ENCODE measurements around the gene ENTPD5. TPM values are rescaled to one million over a fixed set of nuclear protein-coding genes. Genes with fewer than 3 reads are reported as not detected.
"Not testable (repeated sequence)": the region's sequence is repeated elsewhere in the genome, so short reads cannot be mapped to it uniquely, and the experiment has no call there.

Gene ENTPD5
- total RNA-seq, 3 donors from 2014 or later: 5.2 to 6.3 (median 5.9) TPM

DNA sequence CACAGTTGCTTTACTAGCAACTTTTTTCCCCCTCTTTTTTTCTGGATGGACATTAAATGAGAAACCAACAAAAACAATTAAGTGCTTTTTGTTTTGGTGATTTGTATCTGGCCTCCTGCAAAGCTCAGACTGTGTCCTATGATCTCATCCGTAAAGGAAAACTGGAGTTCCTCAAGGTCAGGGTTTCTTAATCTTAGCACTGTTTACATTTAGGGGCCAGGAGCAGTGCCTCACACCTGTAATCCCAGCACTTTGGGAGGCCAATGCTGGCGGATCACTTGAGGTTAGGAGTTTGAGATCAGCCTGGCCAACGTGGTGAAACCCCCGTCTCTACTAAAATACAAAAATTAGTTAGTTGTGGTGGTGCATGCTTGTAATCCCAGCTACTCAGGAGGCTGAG lies 28.0 kb downstream of the ENTPD5 start:
- Mint-ChIP-seq H3K4me3 (no peak overlapping the region), H3K36me3 (ENCODE audit: insufficient read depth) (peaks cover 11% of the 10 kb centered on the region), H3K4me1 (ENCODE audit: low read depth) (no peaks in the 10 kb centered on the region), H3K9me3 (no peaks in the 10 kb centered on the region), H3K27me3 (ENCODE audit: low read depth) (no peaks in the 10 kb centered on the region)
- DNase-seq (no peak), ATAC-seq (no peak)

DNA sequence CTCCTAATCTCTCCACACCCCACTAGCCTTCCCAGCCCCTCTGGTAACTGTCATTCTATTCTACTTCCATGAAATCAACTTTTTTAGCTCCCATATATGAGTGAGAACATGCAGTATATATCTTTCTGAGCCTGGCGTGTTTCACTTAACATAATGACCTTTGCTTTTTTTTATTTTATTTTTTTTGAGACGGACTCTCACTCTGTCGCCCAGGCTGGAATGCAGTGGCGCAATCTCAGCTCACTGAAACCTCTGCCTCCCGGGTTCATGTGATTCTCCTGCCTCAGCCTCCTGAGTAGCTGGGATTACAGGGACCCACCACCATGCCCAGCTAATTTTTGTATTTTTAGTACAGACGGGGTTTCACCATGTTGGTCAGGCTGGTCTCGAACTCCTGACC lies 30.4 kb downstream of the ENTPD5 start:
- H3K4me1 Mint-ChIP-seq (ENCODE audit: low read depth); ATAC-seq; DNase-seq; H3K27me3 Mint-ChIP-seq (ENCODE audit: low read depth); H3K9me3 Mint-ChIP-seq; H3K4me3 Mint-ChIP-seq: not testable (repeated sequence)
- H3K36me3 Mint-ChIP-seq (ENCODE audit: insufficient read depth): peaks cover 15% of the 10 kb centered on the region

DNA sequence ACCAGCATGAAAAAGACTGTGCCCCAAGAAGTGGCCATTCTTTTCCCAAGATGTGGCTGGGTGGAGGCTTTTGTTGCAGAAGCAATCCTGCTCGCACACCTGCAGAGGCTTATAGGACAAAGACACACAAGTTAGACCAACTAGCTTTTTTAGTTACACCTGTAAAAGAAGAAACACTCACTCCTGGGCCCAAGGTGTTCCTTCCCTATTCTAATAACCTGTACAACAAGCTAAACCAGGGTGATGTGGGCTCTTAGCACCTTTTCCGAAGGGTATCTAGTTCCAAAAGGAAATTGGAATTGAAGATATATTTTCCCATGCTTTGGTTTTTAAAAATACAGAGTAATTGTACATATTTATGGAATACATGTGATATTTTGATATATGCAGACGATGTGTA lies 31.0 kb downstream of the ENTPD5 start:
- H3K4me1 Mint-ChIP-seq (ENCODE audit: low read depth): no peaks in the 10 kb centered on the region
- no peak for DNase-seq
- H3K4me3 Mint-ChIP-seq: no peak overlapping the region
- H3K36me3 Mint-ChIP-seq (ENCODE audit: insufficient read depth): peaks cover 15% of the 10 kb centered on the region
- no peak for ATAC-seq
- no peaks in the 10 kb centered on the region for H3K27me3 Mint-ChIP-seq (ENCODE audit: low read depth)
- no peaks in the 10 kb centered on the region for H3K9me3 Mint-ChIP-seq

DNA sequence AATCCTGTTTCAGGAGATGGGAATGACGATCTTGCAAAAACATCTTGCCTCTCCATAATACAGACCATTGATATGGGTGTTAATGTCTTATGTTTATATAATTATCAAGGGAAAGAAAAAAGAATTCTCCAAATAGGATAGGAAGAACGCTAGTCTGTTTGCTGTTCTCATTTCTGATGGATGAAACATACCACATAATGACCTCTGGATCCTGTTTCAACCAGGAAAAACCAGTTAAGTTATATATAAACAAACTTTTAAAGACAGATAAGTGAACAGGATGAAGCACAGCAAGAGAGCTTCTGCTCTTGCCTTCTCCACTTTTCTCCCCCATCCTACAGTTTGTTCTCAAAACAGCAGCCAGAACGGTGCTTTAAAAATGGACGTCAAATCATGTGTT lies 41.2 kb downstream of the ENTPD5 start:
- no peaks in the 10 kb centered on the region for H3K4me1 Mint-ChIP-seq (ENCODE audit: low read depth)
- H3K9me3 Mint-ChIP-seq: no peaks in the 10 kb centered on the region
- no peak overlapping the region for H3K4me3 Mint-ChIP-seq
- no peaks in the 10 kb centered on the region for H3K27me3 Mint-ChIP-seq (ENCODE audit: low read depth)
- ATAC-seq: no peak
- no peak for DNase-seq
- peaks cover 12% of the 10 kb centered on the region for H3K36me3 Mint-ChIP-seq (ENCODE audit: insufficient read depth)

DNA sequence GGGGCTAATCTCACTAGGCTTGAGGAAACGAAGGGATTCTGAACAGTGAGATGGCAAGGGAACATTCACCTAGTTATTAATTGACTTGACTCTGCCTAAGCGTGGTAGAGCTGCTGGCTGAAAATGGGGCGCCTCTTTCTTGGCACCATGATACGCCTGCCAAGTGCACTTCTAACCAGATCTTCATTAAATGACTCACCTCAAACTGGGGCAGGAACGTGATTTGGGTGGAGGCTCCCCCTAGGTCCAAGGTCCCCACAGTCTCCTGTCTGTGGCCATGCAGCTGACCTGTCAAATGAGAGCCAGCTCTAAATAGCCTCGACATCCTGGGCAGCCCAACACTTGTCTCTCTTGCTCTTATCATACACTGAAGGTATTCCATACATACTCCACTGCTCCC lies 43.0 kb downstream of the ENTPD5 start:
- no peaks in the 10 kb centered on the region for H3K4me1 Mint-ChIP-seq (ENCODE audit: low read depth)
- no peak overlapping the region for H3K4me3 Mint-ChIP-seq
- H3K27me3 Mint-ChIP-seq (ENCODE audit: low read depth): no peaks in the 10 kb centered on the region
- DNase-seq (no peak), ATAC-seq (no peak)
- H3K9me3 Mint-ChIP-seq: no peaks in the 10 kb centered on the region
- peaks cover 17% of the 10 kb centered on the region for H3K36me3 Mint-ChIP-seq (ENCODE audit: insufficient read depth)

DNA sequence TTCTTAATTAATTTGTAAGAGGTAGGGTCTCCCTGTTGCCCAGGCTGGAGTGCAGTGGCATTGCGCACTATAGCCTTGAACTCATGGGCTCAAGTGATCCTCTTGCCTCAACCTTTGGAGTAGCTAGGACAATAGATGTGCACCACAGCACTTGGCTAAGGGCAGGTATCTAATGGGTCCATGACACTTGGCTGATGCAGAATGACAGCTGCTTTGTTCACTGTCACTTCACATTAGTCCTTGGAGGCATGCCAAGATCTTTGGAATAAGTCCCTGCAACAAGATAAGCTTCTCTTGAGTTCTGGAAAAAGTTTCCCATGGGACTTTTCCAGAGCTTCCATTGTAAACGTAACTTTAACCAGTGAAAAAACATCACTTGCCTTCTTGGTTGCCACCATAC lies 45.6 kb downstream of the ENTPD5 start:
- DNase-seq (no peak), ATAC-seq (no peak)
- Mint-ChIP-seq H3K36me3 (ENCODE audit: insufficient read depth) (peaks cover 17% of the 10 kb centered on the region), H3K27me3 (ENCODE audit: low read depth) (no peaks in the 10 kb centered on the region), H3K9me3 (no peaks in the 10 kb centered on the region), H3K4me1 (ENCODE audit: low read depth) (no peaks in the 10 kb centered on the region), H3K4me3 (no peak overlapping the region)

DNA sequence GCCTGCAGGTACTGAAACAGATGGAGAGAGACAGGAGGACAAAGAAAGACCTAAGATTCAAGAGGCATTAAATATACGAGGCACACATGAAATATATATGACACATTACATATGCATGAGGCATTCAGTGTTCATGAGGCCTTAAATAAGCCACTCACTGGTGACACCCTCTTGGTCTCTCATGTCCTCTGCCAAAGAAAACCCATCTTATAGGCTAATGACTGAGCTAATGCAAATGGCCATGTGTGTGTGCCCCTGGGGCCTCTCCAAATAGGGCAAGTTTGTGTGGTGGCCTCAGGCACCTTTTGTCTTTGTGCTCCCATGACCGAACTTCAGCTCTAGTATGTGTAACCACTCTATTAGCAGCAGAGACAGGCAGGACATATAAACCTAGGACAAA lies 50.2 kb downstream of the ENTPD5 start:
- H3K9me3 Mint-ChIP-seq: no peaks in the 10 kb centered on the region

DNA sequence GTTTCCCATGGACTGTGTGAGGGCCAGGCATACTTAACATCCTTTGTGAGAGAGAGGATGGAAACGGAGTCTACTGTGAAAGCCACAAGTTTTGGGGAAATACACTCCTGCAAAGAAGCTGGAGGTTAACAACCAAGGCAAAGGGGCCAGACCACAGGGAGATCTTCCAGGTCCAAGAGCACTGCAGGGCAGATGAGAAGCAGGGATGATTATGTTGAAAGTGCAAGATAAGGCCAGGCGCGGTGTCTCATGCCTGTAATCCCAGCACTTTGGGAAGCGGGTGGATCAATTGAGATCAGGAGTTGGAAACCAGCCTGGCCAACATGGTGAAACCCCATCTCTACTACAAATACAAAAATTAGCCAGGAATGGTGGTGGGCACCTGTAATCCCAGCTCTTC lies 53.9 kb downstream of the ENTPD5 start:
- Mint-ChIP-seq H3K4me1 (ENCODE audit: low read depth) (no peaks in the 10 kb centered on the region), H3K27me3 (ENCODE audit: low read depth) (no peaks in the 10 kb centered on the region), H3K4me3 (no peak overlapping the region), H3K36me3 (ENCODE audit: insufficient read depth) (peaks cover 22% of the 10 kb centered on the region), H3K9me3 (no peaks in the 10 kb centered on the region)
- no peak for DNase-seq
- ATAC-seq: no peak

More for the DNA sequence above, 50.2 kb downstream of the ENTPD5 start:
- peaks cover 12% of the 10 kb centered on the region for H3K36me3 Mint-ChIP-seq (ENCODE audit: insufficient read depth)
- no peak overlapping the region for H3K4me3 Mint-ChIP-seq
- no peaks in the 10 kb centered on the region for H3K4me1 Mint-ChIP-seq (ENCODE audit: low read depth)
- no peak for ATAC-seq
- H3K27me3 Mint-ChIP-seq (ENCODE audit: low read depth): no peaks in the 10 kb centered on the region
- no peak for DNase-seq

DNA sequence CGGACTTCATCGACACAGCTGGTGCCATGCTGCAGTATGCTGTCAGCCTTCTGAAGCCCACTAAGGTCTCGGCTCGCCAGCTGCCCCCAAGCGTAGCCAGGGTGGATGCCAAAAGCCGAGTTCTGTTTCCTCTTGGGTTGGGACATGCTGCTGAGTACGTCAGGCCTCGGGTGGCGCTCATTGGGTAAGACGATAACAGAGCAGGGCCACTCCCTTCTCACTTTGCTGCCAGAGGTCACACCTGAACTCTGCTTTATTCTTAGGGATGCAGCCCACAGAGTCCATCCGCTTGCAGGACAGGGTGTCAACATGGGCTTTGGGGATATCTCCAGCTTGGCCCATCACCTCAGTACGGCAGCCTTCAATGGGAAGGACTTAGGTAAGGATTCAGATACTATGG lies 57.9 kb downstream of the ENTPD5 start:
- no peak for ATAC-seq
- H3K4me1 Mint-ChIP-seq (ENCODE audit: low read depth): no peaks in the 10 kb centered on the region
- DNase-seq: no peak
- peaks cover 30% of the 10 kb centered on the region for H3K36me3 Mint-ChIP-seq (ENCODE audit: insufficient read depth)
- no peaks in the 10 kb centered on the region for H3K27me3 Mint-ChIP-seq (ENCODE audit: low read depth)
- H3K4me3 Mint-ChIP-seq: no peak overlapping the region
- no peaks in the 10 kb centered on the region for H3K9me3 Mint-ChIP-seq

DNA sequence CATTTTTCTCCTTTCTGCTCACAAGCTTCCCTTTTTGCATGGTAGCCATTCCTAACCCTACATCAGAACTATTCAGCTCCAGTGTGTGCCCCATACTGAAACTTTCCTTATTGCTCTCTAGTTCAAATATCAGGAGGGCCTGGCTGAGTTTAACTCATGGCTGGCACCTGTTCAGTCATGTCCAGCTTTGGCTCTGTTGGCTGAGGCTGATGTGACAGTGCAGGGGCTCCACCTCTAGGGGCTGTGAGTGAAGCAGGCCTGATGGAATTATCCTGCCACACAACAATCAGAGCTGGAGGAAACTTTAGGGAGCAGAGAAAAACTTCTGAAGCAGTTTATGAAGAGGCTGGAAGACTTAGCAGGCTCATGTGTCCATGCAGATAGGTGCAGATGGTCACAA lies 60.5 kb downstream of the ENTPD5 start:
- Mint-ChIP-seq H3K4me1 (ENCODE audit: low read depth) (no peaks in the 10 kb centered on the region), H3K36me3 (ENCODE audit: insufficient read depth) (peaks cover 35% of the 10 kb centered on the region), H3K4me3 (no peak overlapping the region), H3K9me3 (no peaks in the 10 kb centered on the region), H3K27me3 (ENCODE audit: low read depth) (no peaks in the 10 kb centered on the region)
- DNase-seq (no peak), ATAC-seq (no peak)

DNA sequence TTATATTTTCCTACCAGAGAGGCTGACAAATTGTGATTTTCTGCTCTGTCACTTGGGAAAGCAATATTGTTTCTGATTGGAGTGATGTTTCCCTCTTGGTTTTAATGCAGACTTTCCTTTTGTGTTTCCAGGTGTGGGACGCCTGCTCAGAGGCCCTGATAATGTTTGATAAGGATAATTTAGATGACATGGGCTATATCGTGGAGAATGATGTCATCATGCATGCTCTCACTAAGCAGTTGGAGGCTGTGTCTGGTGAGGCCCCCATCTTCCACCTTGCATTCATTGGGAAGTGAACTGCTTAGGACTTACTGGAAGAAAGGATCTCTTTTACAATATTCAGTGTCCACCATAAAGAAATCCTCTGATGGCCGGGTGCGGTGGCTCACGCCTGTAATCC lies 63.4 kb downstream of the ENTPD5 start:
- Mint-ChIP-seq H3K4me3 (no peak overlapping the region), H3K36me3 (ENCODE audit: insufficient read depth) (peaks cover 30% of the 10 kb centered on the region), H3K9me3 (no peaks in the 10 kb centered on the region), H3K27me3 (ENCODE audit: low read depth) (no peaks in the 10 kb centered on the region), H3K4me1 (ENCODE audit: low read depth) (peaks cover 10% of the 10 kb centered on the region)
- ATAC-seq (no peak), DNase-seq (no peak)

DNA sequence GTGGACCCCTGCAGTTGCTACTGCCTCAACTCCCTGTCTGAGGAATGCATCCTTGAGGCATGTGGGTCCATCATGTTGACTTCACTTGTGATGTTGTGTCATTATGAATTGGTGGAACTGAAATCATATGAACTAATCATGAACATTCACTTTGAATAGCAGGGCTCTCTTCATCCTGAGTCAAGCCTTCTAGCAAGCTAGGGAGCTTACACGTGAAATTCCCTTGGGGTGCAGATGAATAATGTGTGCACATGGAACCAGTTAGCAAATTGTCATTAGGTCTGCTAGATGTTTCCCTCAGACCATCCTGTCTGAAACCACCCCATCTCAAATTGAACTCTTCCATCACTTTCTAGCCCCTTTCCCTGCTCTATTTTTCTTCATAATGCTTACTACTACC lies 65.4 kb downstream of the ENTPD5 start:
- DNase-seq: no peak
- Mint-ChIP-seq H3K27me3 (ENCODE audit: low read depth) (no peaks in the 10 kb centered on the region), H3K9me3 (no peaks in the 10 kb centered on the region), H3K4me1 (ENCODE audit: low read depth) (peaks cover 17% of the 10 kb centered on the region), H3K36me3 (ENCODE audit: insufficient read depth) (peaks cover 22% of the 10 kb centered on the region), H3K4me3 (no peak overlapping the region)
- ATAC-seq: no peak

DNA sequence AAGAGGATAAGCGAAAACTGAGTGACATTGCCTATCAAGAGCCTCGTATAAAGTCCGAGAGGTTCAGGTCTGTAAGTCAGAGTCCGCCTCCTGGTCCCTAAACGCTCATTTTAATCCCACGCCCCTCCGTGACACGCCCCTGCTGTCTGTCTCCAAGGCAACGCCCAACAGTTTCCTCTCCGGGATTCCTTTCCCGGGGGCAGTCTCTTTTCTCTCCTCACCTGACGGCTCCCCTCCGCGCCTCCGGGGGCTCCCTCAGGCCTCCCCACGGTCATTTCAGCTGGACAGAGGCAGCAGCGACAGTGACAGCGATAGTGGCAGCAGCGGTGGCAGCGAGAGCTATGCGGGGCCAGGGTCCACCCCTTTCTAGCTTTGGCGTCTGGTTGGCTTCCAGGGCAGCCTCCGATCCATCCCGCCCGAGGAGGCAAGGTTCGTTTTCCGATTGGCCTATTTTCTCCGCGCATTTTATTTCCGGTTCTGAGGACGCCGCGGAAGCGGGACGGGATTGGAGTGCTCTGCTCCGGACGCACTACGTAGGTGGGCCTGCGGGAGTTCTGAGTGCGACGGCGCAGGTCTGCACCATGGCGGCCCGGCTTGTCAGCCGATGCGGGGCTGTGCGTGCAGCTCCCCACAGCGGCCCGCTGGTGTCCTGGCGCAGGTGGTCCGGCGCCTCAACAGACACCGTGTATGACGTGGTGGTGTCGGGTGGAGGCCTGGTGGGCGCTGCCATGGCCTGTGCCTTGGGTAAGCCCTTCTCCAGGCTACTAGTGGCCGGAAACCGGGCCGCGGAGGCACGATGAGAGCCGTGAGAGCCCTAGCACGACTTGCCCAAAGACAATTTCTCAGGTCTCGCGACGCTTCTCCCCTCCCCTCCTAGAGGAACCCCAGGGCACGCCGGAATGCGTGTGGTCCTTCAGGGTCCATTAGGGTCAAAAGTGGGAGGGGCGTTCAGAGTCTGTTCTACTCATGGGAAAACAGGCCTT lies 69.0 kb downstream of the ENTPD5 start, which contains the start of the genes COQ6 and FAM161B:
Gene COQ6 (plus strand): TSS at position 551 of the 983 bp plus-strand sequence. CDS start 31 bp downstream, at position 582.
Gene FAM161B (minus strand): TSS at position 343 of the 983 bp plus-strand sequence. CDS start 68 bp downstream, at position 275.
- peak; percentile 96 to 97 for ATAC-seq
- Mint-ChIP-seq H3K36me3 (ENCODE audit: insufficient read depth) (peaks cover 10% of the 10 kb centered on the region), H3K9me3 (no peaks in the 10 kb centered on the region), H3K4me3 (peak within 1 kb of the TSS; percentile 97), H3K4me1 (ENCODE audit: low read depth) (peaks cover 19% of the 10 kb centered on the region), H3K27me3 (ENCODE audit: low read depth) (no peaks in the 10 kb centered on the region)
- peak; percentile 72 for DNase-seq

DNA sequence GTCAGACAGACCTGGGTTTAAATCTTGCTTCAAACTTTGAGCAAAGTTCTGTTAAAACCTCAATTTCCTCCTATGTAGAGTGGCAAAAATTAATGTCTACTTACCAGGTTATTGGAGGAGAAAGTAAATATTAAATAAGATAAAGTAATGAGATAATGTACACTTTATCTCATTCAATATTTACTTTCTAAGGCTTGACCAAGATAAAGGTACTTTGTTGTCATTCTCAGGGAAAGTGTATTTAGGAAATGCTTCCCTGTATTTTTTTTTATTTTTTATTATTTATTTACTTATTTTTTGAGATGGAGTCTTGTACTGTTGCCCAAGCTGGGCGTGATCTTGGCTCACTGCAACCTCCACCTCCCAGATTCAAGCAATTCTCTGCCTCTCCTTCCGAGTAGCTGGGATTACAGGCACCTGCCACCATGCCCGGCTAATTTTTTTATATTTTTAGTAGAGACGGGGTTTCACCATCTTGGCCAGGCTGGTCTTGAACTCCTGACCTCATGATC lies 73.9 kb downstream of the ENTPD5 start:
- H3K4me3 Mint-ChIP-seq: no peak overlapping the region
- H3K36me3 Mint-ChIP-seq (ENCODE audit: insufficient read depth): peaks cover 9% of the 10 kb centered on the region
- no peaks in the 10 kb centered on the region for H3K9me3 Mint-ChIP-seq
- DNase-seq (no peak), ATAC-seq (no peak)
- H3K27me3 Mint-ChIP-seq (ENCODE audit: low read depth): no peaks in the 10 kb centered on the region
- H3K4me1 Mint-ChIP-seq (ENCODE audit: low read depth): peaks cover 6% of the 10 kb centered on the region
